Astrocyte of the cerebellum (primary cell): ENCODE measurements around the gene TRPC4.
A peak's percentile ranks its signal among the peaks of the same experiment; 100 is the strongest.

ENCODE experiments used
- DNase-seq: peaks from one replicate; pipeline ENCODE4 v3.0.0-alpha.2; 2011; ENCODE audit warnings: low read depth
- H3K4me3 ChIP-seq: 2 replicates; pipeline ENCODE4 v1.5.1; 2011; ENCODE audit warnings: mild to moderate bottlenecking, low read depth, low read length, moderate library complexity
- CTCF ChIP-seq: IDR thresholded peaks from 2 replicates; pipeline ENCODE4 v1.5.1; 2012; ENCODE audit warnings: low read length, low read depth, moderate library complexity, mild to moderate bottlenecking; ENCODE audit errors: missing control alignments
- in situ Hi-C: cut with HindIII; loops from 2 replicates; pipeline ENCODE4 v1.10.0; 2017; ENCODE audit warnings: low sequenced_read_pairs

Gene TRPC4

GRCh38 chr13:37884026-37884425, 14.5 kb upstream of the TRPC4 start:
- TF ChIP-seq CTCF: no peak
- in situ Hi-C loops: no loop called here
- no peak overlapping the region for H3K4me3 ChIP-seq
- no peak for DNase-seq

- in situ Hi-C loops: no loop called here
- no peak for TF ChIP-seq CTCF
- DNase-seq: no peak
- no peak overlapping the region for H3K4me3 ChIP-seq
Observed at GRCh38 chr13:37878921-37879320, 9.3 kb upstream of the TRPC4 start.

GRCh38 chr13:37878496-37878895, 8.9 kb upstream of the TRPC4 start:
- TF ChIP-seq CTCF: no peak
- in situ Hi-C loops: no loop called here
- no peak overlapping the region for H3K4me3 ChIP-seq
- no peak for DNase-seq

GRCh38 chr13:37870895-37871550, 1.5 kb upstream of the TRPC4 start:
- no peak for TF ChIP-seq CTCF
- peak; percentile 68 for DNase-seq
- H3K4me3 ChIP-seq: peak overlapping the region; percentile 49
- in situ Hi-C loops: no loop called here

GRCh38 chr13:37870489-37870845, 895 bp upstream of the TRPC4 start:
- no peak for TF ChIP-seq CTCF
- peak overlapping the region; percentile 49 for H3K4me3 ChIP-seq
- in situ Hi-C loops: no loop called here
- no peak for DNase-seq

- H3K4me3 ChIP-seq: peak overlapping the region; percentile 49
- no peak for TF ChIP-seq CTCF
- DNase-seq: no peak
- in situ Hi-C loops: no loop called here
Observed at GRCh38 chr13:37869506-37869755, 141 bp downstream of the TRPC4 start.
